NCI-H2107 treated with DMSO at 0.1 percent for 48 hours (cell line): Measurements from ENCODE around the gene GUCY2D.
"Not testable (repeated sequence)": the region's sequence is repeated elsewhere in the genome, so short reads cannot be mapped to it uniquely, and the experiment has no call there.

Source experiments
- DNase-seq: peaks from one replicate; lab custom pipeline; 2025; ENCODE audit not compliant: unreplicated experiment; lab: John Stamatoyannopoulos, UW

GUCY2D gene

GRCh38 chr17:8001976-8002720 lies at the start of gene GUCY2D:
Gene GUCY2D (plus strand): TSS chr17:8002615. CDS start chr17:8003048, 433 bp downstream.
- DNase-seq = no peak

- DNase-seq = not testable (repeated sequence)
Observed at GRCh38 chr17:7953266-7953665, 49.1 kb upstream of the GUCY2D start.

DNA sequence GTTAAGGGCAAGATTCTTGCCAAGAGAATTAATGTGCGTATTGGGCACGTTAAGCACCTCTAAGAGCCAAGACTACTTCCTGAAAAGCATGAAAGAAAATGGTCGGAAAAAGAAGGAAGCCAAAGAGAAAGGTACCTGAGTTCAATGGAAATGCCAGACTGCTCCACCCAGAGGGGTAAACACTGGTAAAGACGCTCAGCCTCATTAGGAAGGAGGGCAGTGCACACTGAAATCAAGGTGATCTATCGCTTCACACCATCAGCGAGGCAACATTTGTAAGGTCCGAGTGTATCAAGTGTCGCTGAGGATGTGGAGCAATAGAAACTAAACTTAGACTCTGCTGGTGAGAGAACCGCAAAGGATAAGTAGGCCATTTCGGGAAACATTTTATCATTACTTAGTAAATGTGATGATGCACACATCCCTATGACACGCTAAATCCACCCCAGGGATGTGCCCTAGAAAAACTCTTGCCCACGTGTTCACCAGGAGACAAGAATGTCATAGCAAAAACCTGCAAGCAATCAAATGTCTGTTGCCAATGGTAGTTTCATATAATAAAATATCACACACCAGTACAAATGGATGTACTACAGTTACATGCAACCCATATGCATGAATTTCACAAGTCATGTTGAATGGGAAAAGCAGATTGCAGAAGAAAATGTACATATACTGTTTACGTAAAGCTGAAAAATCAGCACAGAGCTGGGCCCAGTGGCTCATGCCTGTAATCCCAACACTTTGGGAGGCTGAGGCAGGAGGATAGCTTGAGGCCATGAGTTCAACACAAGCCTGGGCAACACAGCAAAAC lies 46.8 kb upstream of the GUCY2D start:
- DNase-seq = no peak

DNA sequence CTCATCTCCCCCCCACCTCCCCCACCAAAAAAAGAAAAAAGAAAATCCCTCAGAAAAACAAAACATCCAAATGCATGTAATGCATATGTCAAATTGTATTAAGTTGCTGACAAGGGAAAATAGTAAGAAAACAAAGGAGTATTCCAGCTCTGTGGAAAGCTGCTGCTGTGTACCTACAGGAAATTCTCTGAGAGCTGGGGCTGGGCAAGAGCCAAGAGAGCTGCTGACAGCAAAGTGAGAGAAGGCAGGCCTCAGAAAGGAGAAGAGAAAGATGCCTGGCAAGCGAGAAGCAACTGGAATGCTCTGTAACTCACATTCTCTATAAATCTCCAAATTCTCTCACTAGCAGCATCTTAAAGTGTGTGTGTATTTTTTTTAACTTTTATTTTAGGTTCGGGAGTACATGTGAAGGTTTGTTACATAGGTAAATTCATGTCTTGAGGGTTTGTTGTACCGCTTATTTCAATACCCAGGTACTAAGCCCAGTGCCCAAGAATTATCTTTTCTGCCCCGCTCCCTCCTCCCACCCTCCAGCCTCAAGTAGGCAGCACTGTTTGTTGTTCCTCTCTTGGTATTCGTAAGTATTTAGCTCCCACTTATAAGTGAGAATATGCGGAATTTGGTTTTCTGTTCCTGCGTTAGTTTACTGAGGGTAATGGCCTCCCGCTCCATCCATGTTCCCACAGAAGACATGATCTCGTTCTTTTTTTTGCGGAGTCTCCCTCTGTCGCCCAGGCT lies 46.0 kb upstream of the GUCY2D start:
- no peak for DNase-seq

GRCh38 chr17:7959503-7960253 lies 42.7 kb upstream of the GUCY2D start:
- no peak for DNase-seq

DNA sequence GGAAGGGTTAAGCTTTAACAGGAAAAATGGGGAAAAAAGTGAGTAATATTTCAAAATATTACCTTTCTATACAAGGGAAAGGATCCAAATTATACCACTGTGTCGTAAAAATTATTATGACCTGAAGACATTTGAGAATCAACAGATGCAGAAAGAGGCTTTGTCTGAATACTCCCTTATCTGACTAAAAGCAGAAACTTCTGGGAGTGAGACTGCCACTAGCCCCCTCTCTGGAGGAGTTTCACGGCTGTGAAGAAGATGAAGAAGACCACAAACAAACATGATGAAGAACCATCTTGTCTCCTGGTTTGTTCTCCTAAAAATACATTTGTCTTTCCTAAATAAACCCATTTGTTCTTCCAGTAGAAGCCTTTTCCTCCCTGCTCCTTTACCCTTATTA lies 41.0 kb upstream of the GUCY2D start:
- no peak for DNase-seq

DNA sequence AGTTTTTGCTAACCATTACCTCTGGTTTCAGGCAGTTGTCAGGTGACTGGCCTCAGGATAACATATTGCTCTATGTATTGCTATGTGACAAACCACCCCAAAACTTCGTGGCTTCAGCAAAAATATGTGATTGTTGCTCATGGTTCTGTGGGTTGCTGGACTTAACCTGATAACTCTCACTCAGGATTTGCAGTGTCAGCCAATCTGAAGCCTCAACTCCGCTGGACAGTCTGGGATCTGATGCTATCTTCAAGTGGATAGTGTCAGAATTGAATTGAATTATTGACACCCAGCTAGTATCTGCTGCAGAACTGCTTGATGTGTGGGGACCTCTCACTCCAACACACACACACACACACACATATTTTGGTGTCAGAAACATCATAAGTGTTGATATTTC lies 34.7 kb upstream of the GUCY2D start:
- DNase-seq = no peak

GRCh38 chr17:7969433-7969832 lies 33.0 kb upstream of the GUCY2D start:
- DNase-seq = no peak

GRCh38 chr17:7971651-7972050 lies 30.8 kb upstream of the GUCY2D start:
- DNase-seq = no peak

DNA sequence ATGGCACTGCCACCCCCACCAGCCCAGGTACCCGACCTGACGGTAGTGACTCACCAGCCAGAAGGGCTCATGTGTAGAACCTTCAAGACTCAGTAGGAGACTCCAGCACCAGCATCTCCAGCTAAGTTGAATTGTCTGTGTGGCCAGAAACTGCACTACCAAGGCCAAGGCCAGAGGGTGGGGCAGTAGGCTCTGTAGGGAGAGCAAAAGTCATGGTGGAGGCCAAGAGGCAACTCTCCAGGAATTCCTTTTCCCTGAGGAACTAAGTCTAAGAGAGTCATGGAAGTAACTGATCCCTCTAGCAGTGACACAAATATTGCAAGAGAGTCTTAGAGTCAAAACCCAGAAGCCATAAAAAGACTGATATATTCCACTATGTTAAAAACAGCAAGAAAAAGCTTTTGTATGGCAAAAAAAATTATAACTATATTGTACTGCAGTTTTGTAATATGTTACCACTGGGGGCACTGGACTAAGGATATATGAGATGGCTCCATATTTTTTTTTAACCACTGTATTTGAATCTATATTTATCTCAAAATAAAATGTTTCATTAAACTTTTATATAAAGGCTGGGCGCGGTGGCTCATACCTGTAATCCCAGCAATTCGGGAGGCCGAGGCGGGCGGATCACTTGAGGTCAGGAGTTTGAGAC lies 30.2 kb upstream of the GUCY2D start:
- DNase-seq = no peak

DNA sequence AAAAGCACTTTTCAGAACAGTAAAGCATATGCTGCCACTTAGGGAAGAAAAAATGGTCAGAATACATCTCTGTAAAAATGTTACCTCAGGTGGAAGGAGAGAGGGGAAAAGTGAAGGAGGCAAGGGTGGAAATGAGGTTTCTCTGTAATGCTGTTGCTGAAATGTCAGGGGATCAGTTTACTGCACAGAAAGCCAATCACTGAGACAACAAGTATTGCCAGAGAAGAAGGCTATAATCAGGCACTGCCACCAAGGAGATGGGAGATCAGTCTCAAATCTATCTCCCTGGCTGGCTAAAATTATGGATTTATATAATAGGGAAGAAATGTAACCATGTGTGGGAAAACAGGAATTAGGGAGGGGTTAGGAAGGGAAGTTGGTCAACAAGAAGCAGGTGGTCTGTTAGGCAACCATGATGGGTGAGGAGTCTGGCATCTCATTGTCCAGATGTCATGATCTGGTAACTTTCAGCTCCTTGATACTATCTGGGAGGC lies 27.7 kb upstream of the GUCY2D start:
- DNase-seq = no peak

GRCh38 chr17:7977039-7977438 lies 25.4 kb upstream of the GUCY2D start:
- no peak for DNase-seq

- no peak for DNase-seq
Observed at GRCh38 chr17:7977805-7978204, 24.6 kb upstream of the GUCY2D start.

GRCh38 chr17:7982173-7982572 lies 20.2 kb upstream of the GUCY2D start:
- no peak for DNase-seq

- DNase-seq = no peak
Observed at GRCh38 chr17:7982666-7983065, 19.7 kb upstream of the GUCY2D start.

DNA sequence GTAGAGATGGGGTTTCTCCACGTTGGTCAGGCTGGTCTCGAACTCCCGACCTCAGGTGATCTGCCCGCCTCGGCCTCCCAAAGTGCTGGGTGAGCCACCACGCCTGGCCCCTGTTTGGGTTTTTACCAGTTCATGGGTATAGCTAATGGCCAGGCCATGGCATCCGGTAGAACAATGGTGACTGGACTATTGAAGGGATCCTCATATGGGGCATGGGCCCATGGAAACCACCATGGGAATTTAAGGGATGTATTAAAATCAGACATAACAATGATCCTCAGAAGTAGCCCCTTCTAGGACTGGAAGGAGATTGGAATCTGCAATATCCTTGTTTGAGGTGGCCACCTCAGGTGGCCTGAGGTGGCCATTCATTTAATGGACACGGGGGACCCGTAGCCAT lies 17.5 kb upstream of the GUCY2D start:
- no peak for DNase-seq

DNA sequence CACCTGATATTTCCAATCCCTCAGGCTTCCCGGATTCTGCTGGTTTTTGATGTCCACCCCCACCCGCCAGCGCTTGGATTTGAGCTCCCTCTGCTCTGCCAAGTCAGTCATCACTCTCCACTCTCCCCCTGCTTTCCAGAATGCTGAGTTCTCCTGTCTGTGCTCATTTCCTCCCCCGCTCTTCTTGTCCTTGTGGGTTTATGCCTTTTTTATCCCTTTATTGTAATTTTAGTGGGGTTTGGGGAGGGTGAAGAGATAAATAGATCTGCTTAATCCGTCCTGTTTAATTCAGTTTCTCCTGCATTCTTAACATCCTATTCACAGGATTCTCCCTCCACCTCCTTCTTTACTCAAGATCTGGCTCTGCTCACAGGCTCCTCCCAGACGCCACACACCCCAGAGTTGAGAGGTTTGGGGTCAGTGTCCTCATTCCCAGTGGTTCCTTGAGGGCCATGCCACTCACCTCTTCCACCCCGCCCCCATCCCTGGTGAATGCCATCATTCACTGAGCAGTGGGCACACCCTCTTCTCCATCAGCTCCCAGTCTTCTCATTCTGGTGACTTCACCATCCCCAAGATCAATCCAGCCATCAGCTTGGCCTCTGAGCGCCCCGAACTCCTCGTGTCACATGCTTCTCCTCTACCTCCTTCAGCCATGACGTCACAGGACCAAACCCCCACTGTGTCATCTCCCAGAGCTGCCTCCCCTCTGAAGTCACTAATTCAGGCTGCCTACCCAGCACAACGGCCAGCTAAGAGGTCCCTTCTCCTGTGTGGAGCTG lies 15.1 kb upstream of the GUCY2D start:
- no peak for DNase-seq

- DNase-seq = peak; percentile 58
Observed at GRCh38 chr17:7988750-7989178, 13.7 kb upstream of the GUCY2D start.
